CD4-positive, alpha-beta memory T cell (primary cell): ENCODE data around the gene GAS7. TPM values are rescaled to one million over a fixed set of nuclear protein-coding genes. Genes with fewer than 3 reads are reported as not detected.

Experiments
- CTCF ChIA-PET: fragments of 350-600 bp; sonication (Branson Sonifier 250); formaldehyde crosslinking; loops from one replicate; lab custom pipeline; 2021; ENCODE audit warnings: inconsistent platforms; ENCODE audit not compliant: partially characterized antibody; lab: Charles Lee
- POLR2A ChIA-PET: fragments of 350-600 bp; sonication (Branson Sonifier 250); formaldehyde crosslinking; loops from one replicate; lab custom pipeline; 2021; ENCODE audit not compliant: partially characterized antibody; lab: Charles Lee
- DNase-seq, 5 donors: peaks; one replicate each; pipeline versions ENCODE4 v3.0.0 to v3.0.0-alpha.2; 2020 to 2022; ENCODE audit warnings: mixed read lengths in 1 of 5
- H3K27ac ChIP-seq: one replicate; pipeline ENCODE4 v1.7.0; 2013; ENCODE audit warnings: low read depth, low read length
- H3K27me3 ChIP-seq: 2 replicates; pipeline ENCODE4 v1.7.0; 2013; ENCODE audit warnings: mild to moderate bottlenecking, low read length, moderate library complexity; ENCODE audit not compliant: insufficient read depth
- H3K36me3 ChIP-seq: 2 replicates; pipeline ENCODE4 v1.7.0; 2013; ENCODE audit warnings: mild to moderate bottlenecking, low read length, moderate library complexity; ENCODE audit not compliant: insufficient read depth
- H3K4me1 ChIP-seq: 2 replicates; pipeline ENCODE4 v1.7.0; 2013; ENCODE audit warnings: mild to moderate bottlenecking, low read length, moderate library complexity; ENCODE audit not compliant: insufficient read depth
- H3K4me3 ChIP-seq, 2 donors: one replicate each; pipeline ENCODE4 v1.7.0; 2013; ENCODE audit warnings: low read length in 2 of 2, mild to moderate bottlenecking in 1 of 2
- H3K9me3 ChIP-seq, 2 donors: one replicate each; pipeline ENCODE4 v1.7.0; 2013; ENCODE audit warnings: low read length in 2 of 2, control low read depth in 1 of 2; ENCODE audit not compliant: control insufficient read depth in 1 of 2
- H3K27ac Mint-ChIP-seq, 7 donors: one replicate each; pipeline ENCODE4 v1.8.0; 2020 to 2021; ENCODE audit warnings: mixed read lengths in 7 of 7, mild to moderate bottlenecking in 6 of 7, inconsistent platforms in 3 of 7, moderate library complexity in 3 of 7
- H3K27me3 Mint-ChIP-seq, 2 donors: one replicate each; pipeline ENCODE4 v1.8.0; 2020 to 2021; ENCODE audit warnings: mixed read lengths in 2 of 2
- H3K36me3 Mint-ChIP-seq, 2 donors: one replicate each; pipeline ENCODE4 v1.8.0; 2020 to 2021; ENCODE audit warnings: mixed read lengths in 2 of 2, inconsistent platforms in 1 of 2, mild to moderate bottlenecking in 1 of 2
- H3K4me1 Mint-ChIP-seq, 4 donors: one replicate each; pipeline ENCODE4 v1.8.0; 2020 to 2021; ENCODE audit warnings: mixed read lengths in 4 of 4, mild to moderate bottlenecking in 1 of 4
- H3K4me3 Mint-ChIP-seq, 8 donors: one replicate each; pipeline ENCODE4 v1.8.0; 2020 to 2021; ENCODE audit warnings: mixed read lengths in 8 of 8, mild to moderate bottlenecking in 7 of 8, moderate library complexity in 6 of 8, inconsistent platforms in 3 of 8
- H3K9me3 Mint-ChIP-seq, 8 donors: one replicate each; pipeline ENCODE4 v1.8.0; 2020 to 2021; ENCODE audit warnings: mixed read lengths in 8 of 8, mild to moderate bottlenecking in 5 of 8, inconsistent platforms in 3 of 8, moderate library complexity in 1 of 8
- intact Hi-C: fragments of 100-400 bp; cut with micrococcal nuclease; formaldehyde crosslinking; loops from one replicate; pipeline ENCODE4 v1.15.1; 2023
- polyA plus RNA-seq, 2 donors: library from polyadenylated mRNA; unstranded; fragments of 300-500 nt; fragmentation: Illumina TruSeq; gene quantifications; one replicate each; pipeline ENCODE4 v1.2.3, GENCODE V29; 2021
- total RNA-seq, 2 experiments: library from RNA; stranded (reverse); gene quantifications; one replicate each; pipeline ENCODE4 v1.2.3, GENCODE V29; 2021

Gene GAS7
- total and polyA plus RNA-seq, 4 experiments from 2014 or later: 0.42 to 5.2 (median 3.0) TPM

DNA sequence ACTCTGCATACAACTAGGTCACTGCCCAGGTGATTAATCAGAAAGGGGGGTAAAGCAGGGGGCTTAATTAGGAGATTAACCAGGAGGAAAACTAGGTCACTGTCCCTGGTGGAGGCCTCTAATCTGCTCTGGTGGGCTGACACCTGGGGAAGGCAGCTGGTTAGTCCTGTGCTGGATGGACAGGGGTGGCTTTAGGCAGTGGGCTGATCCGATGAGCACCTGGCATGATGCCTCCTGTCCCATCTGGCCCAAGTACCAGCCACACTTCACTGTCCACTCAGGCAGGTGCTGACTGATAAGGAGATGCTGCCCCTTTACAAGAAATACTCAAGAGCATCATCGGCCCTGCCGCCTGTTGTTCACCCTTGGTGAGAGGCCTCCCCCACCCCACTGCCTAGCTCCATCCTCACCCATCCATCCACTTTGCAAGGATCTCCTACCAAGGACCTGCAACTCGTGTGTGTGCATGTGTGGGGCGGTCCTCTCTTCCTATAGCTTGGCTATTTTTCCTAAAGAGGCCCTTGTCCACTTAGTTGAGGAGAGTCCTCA is 279.5 kb downstream of the GAS7 start:
- no peak overlapping the region for H3K27ac ChIP-seq
- intact Hi-C loops: no loop called here
- H3K4me3 ChIP-seq: no peak overlapping the region
- ChIA-PET CTCF (interaction anchor here (3.2 kb wide), 1 partner anchor 10 kb away, joined by 23 read pairs; no protein-coding TSS in a partner anchor), POLR2A (no interaction called here)
- Mint-ChIP-seq H3K27ac (no peak overlapping the region), H3K9me3 (no peaks in the 10 kb centered on the region), H3K36me3 (no peaks in the 10 kb centered on the region), H3K27me3 (no peaks in the 10 kb centered on the region), H3K4me1 (no peaks in the 10 kb centered on the region), H3K4me3 (no peak overlapping the region)
- DNase-seq: no peak
- H3K9me3 ChIP-seq: no peaks in the 10 kb centered on the region
- no peaks in the 10 kb centered on the region for H3K4me1 ChIP-seq
- H3K27me3 ChIP-seq: no peaks in the 10 kb centered on the region
- H3K36me3 ChIP-seq: no peaks in the 10 kb centered on the region

DNA sequence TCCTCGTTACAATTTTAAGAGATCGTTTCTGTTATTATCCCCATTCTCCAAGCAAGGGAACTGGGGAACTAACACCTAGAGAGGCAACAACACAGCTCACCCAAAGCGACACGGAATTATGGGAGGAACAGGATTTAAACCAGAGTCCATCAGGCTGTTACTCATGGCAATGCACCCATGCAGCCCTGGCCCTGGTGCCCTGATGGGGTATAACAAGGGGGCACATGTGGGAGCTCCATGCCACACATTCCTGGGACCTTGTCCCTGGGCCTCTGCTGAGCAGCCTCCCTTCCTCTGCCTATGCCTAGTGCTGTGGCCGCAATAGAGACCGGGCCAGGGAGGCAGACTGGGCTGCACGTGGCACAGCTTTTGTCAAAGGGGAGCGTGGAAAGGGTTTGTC is 280.1 kb downstream of the GAS7 start:
- intact Hi-C loops: no loop called here
- Mint-ChIP-seq H3K9me3 (no peaks in the 10 kb centered on the region), H3K27me3 (no peaks in the 10 kb centered on the region), H3K4me1 (no peaks in the 10 kb centered on the region), H3K36me3 (no peaks in the 10 kb centered on the region), H3K4me3 (no peak overlapping the region), H3K27ac (no peak overlapping the region)
- ChIA-PET POLR2A (no interaction called here), CTCF (interaction anchor here (3.2 kb wide), 1 partner anchor 10 kb away, joined by 23 read pairs; no protein-coding TSS in a partner anchor)
- no peaks in the 10 kb centered on the region for H3K36me3 ChIP-seq
- H3K9me3 ChIP-seq: no peaks in the 10 kb centered on the region
- H3K27me3 ChIP-seq: no peaks in the 10 kb centered on the region
- no peak for DNase-seq
- H3K4me1 ChIP-seq: no peaks in the 10 kb centered on the region
- H3K4me3 ChIP-seq: no peak overlapping the region
- H3K27ac ChIP-seq: no peak overlapping the region

GRCh38 chr17:9917801-9918200 is 280.6 kb downstream of the GAS7 start:
- ChIA-PET CTCF (interaction anchor here (3.2 kb wide), 1 partner anchor 11 kb away, joined by 23 read pairs; no protein-coding TSS in a partner anchor), POLR2A (no interaction called here)
- intact Hi-C loops: no loop called here
- Mint-ChIP-seq H3K36me3 (no peaks in the 10 kb centered on the region), H3K9me3 (peaks cover 0 to under 1% (median 0%) of the 10 kb centered on the region in 8 donors), H3K27me3 (no peaks in the 10 kb centered on the region), H3K27ac (no peak overlapping the region), H3K4me3 (no peak overlapping the region), H3K4me1 (no peaks in the 10 kb centered on the region)
- DNase-seq: no peak
- Histone ChIP-seq H3K27ac (no peak overlapping the region), H3K4me3 (no peak overlapping the region), H3K9me3 (no peaks in the 10 kb centered on the region), H3K27me3 (no peaks in the 10 kb centered on the region), H3K36me3 (no peaks in the 10 kb centered on the region), H3K4me1 (no peaks in the 10 kb centered on the region)

DNA sequence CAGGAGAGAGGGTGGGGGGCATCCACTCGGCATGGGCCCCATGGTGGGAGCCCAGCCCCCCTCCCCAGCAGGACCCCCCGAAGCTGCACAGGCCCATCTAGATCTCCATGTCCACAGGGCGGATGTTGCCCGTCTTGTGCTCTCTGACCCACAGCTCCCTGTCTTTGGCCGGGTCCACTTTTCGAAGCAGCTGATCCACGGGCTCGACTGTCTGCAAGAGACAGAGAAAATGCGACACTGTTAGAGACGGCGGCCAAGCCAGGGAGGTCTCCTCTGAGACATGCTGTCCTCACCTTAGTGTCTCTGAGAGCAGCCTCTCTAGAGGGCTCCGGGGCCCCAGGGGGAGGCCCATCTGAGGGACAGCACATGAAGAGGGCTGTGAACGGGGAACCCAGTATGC is 281.3 kb downstream of the GAS7 start:
- H3K9me3 Mint-ChIP-seq: peaks cover 0 to 2% (median 0%) of the 10 kb centered on the region in 8 donors
- ChIA-PET POLR2A (no interaction called here), CTCF (interaction anchor here (3.2 kb wide), 1 partner anchor 11 kb away, joined by 23 read pairs; no protein-coding TSS in a partner anchor)
- H3K9me3 ChIP-seq: no peaks in the 10 kb centered on the region
- no peaks in the 10 kb centered on the region for H3K4me1 Mint-ChIP-seq
- no peak overlapping the region for H3K4me3 Mint-ChIP-seq
- H3K27ac ChIP-seq: no peak overlapping the region
- H3K36me3 ChIP-seq: no peaks in the 10 kb centered on the region
- no peak for DNase-seq
- no peaks in the 10 kb centered on the region for H3K27me3 ChIP-seq
- H3K27me3 Mint-ChIP-seq: no peaks in the 10 kb centered on the region
- H3K4me1 ChIP-seq: no peaks in the 10 kb centered on the region
- no peaks in the 10 kb centered on the region for H3K36me3 Mint-ChIP-seq
- intact Hi-C loops: no loop called here
- H3K4me3 ChIP-seq: no peak overlapping the region
- H3K27ac Mint-ChIP-seq: no peak overlapping the region

DNA sequence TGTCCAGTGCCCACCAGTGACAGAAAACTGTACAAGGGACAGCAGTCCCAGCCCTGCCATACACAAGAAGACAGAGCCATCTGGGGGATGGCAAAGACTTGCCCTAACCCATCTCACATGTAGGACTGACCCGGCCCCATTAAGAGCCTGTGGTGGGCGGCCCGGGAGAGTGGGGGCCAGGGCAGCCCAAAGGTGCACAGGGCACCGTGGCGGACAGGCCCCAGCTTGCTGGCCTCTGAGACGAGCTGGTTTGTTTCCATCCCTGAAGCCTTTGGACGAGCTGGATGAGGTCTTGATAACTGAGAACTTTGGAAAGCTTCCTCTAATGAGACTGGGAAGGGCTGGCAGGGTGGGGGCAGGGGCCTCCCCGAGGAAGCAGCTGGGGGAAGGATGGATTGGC is 282.3 kb downstream of the GAS7 start:
- POLR2A ChIA-PET: no interaction called here
- Mint-ChIP-seq H3K36me3 (no peaks in the 10 kb centered on the region), H3K9me3 (peaks cover 0 to 2% (median 0%) of the 10 kb centered on the region in 8 donors)

GRCh38 chr17:9913476-9913875 is 284.9 kb downstream of the GAS7 start:
- Histone ChIP-seq H3K27ac (no peak overlapping the region), H3K27me3 (no peaks in the 10 kb centered on the region), H3K36me3 (no peaks in the 10 kb centered on the region), H3K9me3 (no peaks in the 10 kb centered on the region), H3K4me1 (no peaks in the 10 kb centered on the region), H3K4me3 (no peak overlapping the region)
- peaks cover 3 to 6% of the 10 kb centered on the region in 2 donors for H3K27me3 Mint-ChIP-seq
- no peak overlapping the region for H3K4me3 Mint-ChIP-seq
- ChIA-PET CTCF (no interaction called here), POLR2A (no interaction called here)
- H3K4me1 Mint-ChIP-seq: no peaks in the 10 kb centered on the region
- H3K9me3 Mint-ChIP-seq: peaks cover 0 to 2% (median 0%) of the 10 kb centered on the region in 8 donors
- no peak overlapping the region for H3K27ac Mint-ChIP-seq
- H3K36me3 Mint-ChIP-seq: no peaks in the 10 kb centered on the region
- no peak for DNase-seq
- intact Hi-C loops: no loop called here

More for the DNA sequence above, 282.3 kb downstream of the GAS7 start:
- Histone ChIP-seq H3K4me3 (no peak overlapping the region), H3K27ac (no peak overlapping the region), H3K9me3 (no peaks in the 10 kb centered on the region), H3K36me3 (no peaks in the 10 kb centered on the region), H3K4me1 (no peaks in the 10 kb centered on the region), H3K27me3 (no peaks in the 10 kb centered on the region)
- Mint-ChIP-seq H3K4me1 (no peaks in the 10 kb centered on the region), H3K27ac (no peak overlapping the region), H3K27me3 (no peaks in the 10 kb centered on the region), H3K4me3 (no peak overlapping the region)
- no peak for DNase-seq
- CTCF ChIA-PET: interaction anchor here (1.3 kb wide), 1 partner anchor 8 kb away, joined by 3 read pairs; no protein-coding TSS in a partner anchor
- intact Hi-C loops: no loop called here

GRCh38 chr17:9912121-9913099 is 286.0 kb downstream of the GAS7 start:
- Mint-ChIP-seq H3K9me3 (peaks cover 0 to 2% (median 0%) of the 10 kb centered on the region in 8 donors), H3K4me3 (no peak overlapping the region), H3K36me3 (no peaks in the 10 kb centered on the region), H3K27me3 (peaks cover 3 to 6% of the 10 kb centered on the region in 2 donors), H3K4me1 (no peaks in the 10 kb centered on the region), H3K27ac (no peak overlapping the region)
- ChIA-PET CTCF (no interaction called here), POLR2A (no interaction called here)
- H3K9me3 ChIP-seq: no peaks in the 10 kb centered on the region
- intact Hi-C loops: no loop called here
- H3K27me3 ChIP-seq: no peaks in the 10 kb centered on the region
- H3K4me1 ChIP-seq: no peaks in the 10 kb centered on the region
- no peaks in the 10 kb centered on the region for H3K36me3 ChIP-seq
- H3K27ac ChIP-seq: no peak overlapping the region
- no peak overlapping the region for H3K4me3 ChIP-seq
- no peak for DNase-seq
